A549 (cell line): ENCODE measurements around the gene AAK1. TPM values are rescaled to one million over a fixed set of nuclear protein-coding genes. Genes with fewer than 3 reads are reported as not detected.

Experiments
- ATAC-seq, 2 experiments: fragments of 200-7000 bp in 1 of 2; fragments of >200 bp in 1 of 2; cut with Nextera tagmentation in 1 of 2; cut with Tn5 transposase in 1 of 2; 3 replicates each; pipeline versions ENCODE4 v1.8.0 to v1.9.1; 2018 to 2020; ENCODE audit warnings: mild to moderate bottlenecking in 1 of 2, moderate library complexity in 1 of 2
- CTCF ChIA-PET: fragments of 300-600 bp; sonication (Branson Sonifier 250); formaldehyde crosslinking; extraction: SDS; loops from one replicate; lab custom pipeline; 2021; ENCODE audit warnings: antibody characterized with exemption, inconsistent platforms; lab: Yijun Ruan, JAX
- POLR2A ChIA-PET: fragments of 350-600 bp; formaldehyde crosslinking; extraction: SDS; loops from one replicate; lab custom pipeline; 2021; ENCODE audit warnings: antibody characterized with exemption, inconsistent platforms; lab: Yijun Ruan, JAX
- DNase-seq, 2 experiments: peaks; one replicate each; pipeline versions ENCODE4 v3.0.0 to v3.0.0-alpha.2; 2011 to 2016; ENCODE audit warnings: low read depth in 1 of 2, low spot score in 1 of 2
- FAIRE-seq: peaks from 2 replicates; lab custom pipeline; 2011; peaks lifted over from hg19 to GRCh38; lab: Jason Lieb, UNC
- H3K27ac ChIP-seq, 2 experiments: fragments of >200 bp; sonication (Bioruptor Twin); formaldehyde crosslinking; 3 replicates each; pipeline ENCODE4 v1.5.1; 2016 to 2017
- H3K4me1 ChIP-seq: fragments of >200 bp; sonication (Bioruptor Twin); formaldehyde crosslinking; 3 replicates; pipeline ENCODE4 v1.6.1; 2016
- H3K4me2 ChIP-seq: fragments of >200 bp; sonication (Bioruptor Twin); formaldehyde crosslinking; 3 replicates; pipeline ENCODE4 v1.6.1; 2016
- H3K4me3 ChIP-seq: fragments of >200 bp; sonication (Bioruptor Twin); formaldehyde crosslinking; 3 replicates; pipeline ENCODE4 v1.5.1; 2016
- H3K9me3 ChIP-seq: fragments of >200 bp; sonication (Bioruptor Twin); formaldehyde crosslinking; 3 replicates; pipeline ENCODE4 v1.6.1; 2016
- ATOH8 ChIP-seq: fragments of 250-450 bp; sonication (Bioruptor Pico); IDR thresholded peaks from 2 replicates; pipeline ENCODE4 v1.5.0; 2020; ENCODE audit warnings: low read depth, mild to moderate bottlenecking, moderate library complexity
- CBX2 ChIP-seq: fragments of 200-600 bp; sonication (generic); IDR thresholded peaks from 2 replicates; pipeline ENCODE4 v1.6.1; 2016; ENCODE audit warnings: low read depth, mild to moderate bottlenecking, borderline replicate concordance
- CBX8 ChIP-seq: fragments of 200-600 bp; sonication (generic); IDR thresholded peaks from 2 replicates; pipeline ENCODE4 v1.6.1; 2016
- CHD2 ChIP-seq: fragments of 150-350 bp; IDR thresholded peaks from 2 replicates; pipeline ENCODE4 v1.6.1; 2014; ENCODE audit warnings: low read length; ENCODE audit not compliant: partially characterized antibody
- EHF ChIP-seq: fragments of 250-450 bp; sonication (Bioruptor Pico); IDR thresholded peaks from 2 replicates; pipeline ENCODE4 v1.5.0; 2020; ENCODE audit warnings: mild to moderate bottlenecking
- EHMT2 ChIP-seq: fragments of 200-600 bp; sonication (generic); IDR thresholded peaks from 2 replicates; pipeline ENCODE4 v1.6.1; 2016; ENCODE audit warnings: antibody characterized with exemption, low read depth, mild to moderate bottlenecking, moderate library complexity
- ELK1 ChIP-seq: fragments of 150-350 bp; IDR thresholded peaks from 2 replicates; pipeline ENCODE4 v1.6.1; 2014; ENCODE audit warnings: low read depth, mild to moderate bottlenecking, low read length
- HES2 ChIP-seq: fragments of >200 bp; sonication (Bioruptor Twin); formaldehyde crosslinking; IDR thresholded peaks from 2 replicates; pipeline ENCODE4 v1.6.1; 2016
- JUN ChIP-seq, 2 experiments: fragments of >200 bp; sonication (Bioruptor Twin); formaldehyde crosslinking; IDR thresholded peaks; 2 replicates in 1 of 2; 3 replicates in 1 of 2; pipeline ENCODE4 v1.6.1; 2016 to 2017
- KDM5A ChIP-seq: fragments of 200-600 bp; sonication (generic); IDR thresholded peaks from 2 replicates; pipeline ENCODE4 v1.6.1; 2016; ENCODE audit warnings: antibody characterized with exemption, mild to moderate bottlenecking
- MAFK ChIP-seq: fragments of 450-650 bp; IDR thresholded peaks from 2 replicates; pipeline ENCODE4 v1.6.1; 2014; ENCODE audit not compliant: partially characterized antibody
- MYC ChIP-seq: IDR thresholded peaks from 2 replicates; pipeline ENCODE4 v1.6.1; 2012; ENCODE audit warnings: mild to moderate bottlenecking, inconsistent platforms, low read length, improper control_type of control experiment, borderline replicate concordance
- NPAS2 ChIP-seq: fragments of 250-450 bp; sonication (Bioruptor Pico); IDR thresholded peaks from 2 replicates; pipeline ENCODE4 v1.8.0; 2022; ENCODE audit warnings: mild to moderate bottlenecking, moderate library complexity, borderline replicate concordance
- NR3C1 ChIP-seq: fragments of >200 bp; sonication (Bioruptor Twin); formaldehyde crosslinking; IDR thresholded peaks from 3 replicates; pipeline ENCODE4 v1.6.1; 2017
- PHF8 ChIP-seq: fragments of 200-600 bp; sonication (generic); IDR thresholded peaks from 2 replicates; pipeline ENCODE4 v1.6.1; 2016; ENCODE audit warnings: low read depth, mild to moderate bottlenecking, antibody characterized with exemption, moderate library complexity, borderline replicate concordance
- RCOR1 ChIP-seq: fragments of 150-350 bp; IDR thresholded peaks from 2 replicates; pipeline ENCODE4 v1.6.1; 2014; ENCODE audit warnings: antibody characterized with exemption, low read length, low read depth
- REST ChIP-seq: fragments of 200-600 bp; sonication (generic); IDR thresholded peaks from 2 replicates; pipeline ENCODE4 v1.6.1; 2016; ENCODE audit warnings: antibody characterized with exemption, mild to moderate bottlenecking, moderate library complexity
- RFX5 ChIP-seq: fragments of 450-650 bp; IDR thresholded peaks from 2 replicates; pipeline ENCODE4 v1.7.1; 2014; ENCODE audit warnings: antibody characterized with exemption, mild to moderate bottlenecking, moderate library complexity
- RNF2 ChIP-seq: fragments of 200-600 bp; sonication (generic); IDR thresholded peaks from 2 replicates; pipeline ENCODE4 v1.6.1; 2016; ENCODE audit warnings: low read depth, mild to moderate bottlenecking, antibody characterized with exemption, moderate library complexity, borderline replicate concordance
- SREBF2 ChIP-seq: fragments of 450-650 bp; IDR thresholded peaks from 2 replicates; pipeline ENCODE4 v1.6.1; 2014; ENCODE audit warnings: mild to moderate bottlenecking, moderate library complexity
- TP53 ChIP-seq: fragments of 250-450 bp; sonication (Bioruptor Pico); IDR thresholded peaks from 2 replicates; pipeline ENCODE4 v1.5.0; 2021; ENCODE audit warnings: mild to moderate bottlenecking, moderate library complexity
- USF2 ChIP-seq: fragments of 450-650 bp; IDR thresholded peaks from 2 replicates; pipeline ENCODE4 v1.6.1; 2014; ENCODE audit warnings: antibody characterized with exemption
- ZC3H11A ChIP-seq: fragments of 450-650 bp; IDR thresholded peaks from 2 replicates; pipeline ENCODE4 v1.6.1; 2014; ENCODE audit warnings: antibody characterized with exemption, mild to moderate bottlenecking
- ZFP36 ChIP-seq: fragments of 450-650 bp; IDR thresholded peaks from 2 replicates; pipeline ENCODE4 v1.6.1; 2014; ENCODE audit warnings: borderline replicate concordance; ENCODE audit not compliant: partially characterized antibody
- WGBS: methylation state at CpG from one replicate; pipeline ENCODE4 v1.1.6; 2017; ENCODE audit errors: missing lambda C conversion rate; 5-methylcytosine and 5-hydroxymethylcytosine counted together
- polyA plus RNA-seq, 4 experiments: library from polyadenylated mRNA; depleted of rRNA in 3 of 4; stranded (reverse); fragments of >200 nt; fragmentation: RNase III in 1 of 4; extraction: RNeasy Plus Mini Kit Qiagen cat#74134 plus additional on column Dnase treatment in 1 of 4; gene quantifications; 2 replicates in 3 of 4; 3 replicates in 1 of 4; pipeline ENCODE4 v1.2.3, GENCODE V29; 2011 to 2017

Gene AAK1
- polyA plus RNA-seq, 2 of the 4 experiments (the other 2 are of a cell fraction): 15.9 to 25.7 TPM

GRCh38 chr2:69682525-69682924 is 39.0 kb upstream of the AAK1 start:
- Histone ChIP-seq H3K4me3 (no peak overlapping the region), H3K4me1 (peaks cover 34% of the 10 kb centered on the region), H3K9me3 (no peaks in the 10 kb centered on the region), H3K27ac (no peak overlapping the region), H3K4me2 (peak overlapping the region; percentile 63)
- FAIRE-seq (no peak), DNase-seq (no peak), ATAC-seq (no peak)
- POLR2A ChIA-PET: interaction anchor here (1.0 kb wide), 1 partner anchor 30 kb away, joined by 3 read pairs; no protein-coding TSS in a partner anchor
- CTCF ChIA-PET: interaction anchor here (1.9 to 2.0 kb wide), 2 partner anchors 32 to 117 kb away, joined by 9 to 11 read pairs; no protein-coding TSS in a partner anchor
- TF ChIP-seq ATOH8 (CRISPR knock-in tag) (no peak), SREBF2 (no peak), EHF (CRISPR knock-in tag) (no peak), ZFP36 (no peak), HES2 (no peak), CBX2 (no peak), CHD2 (no peak), CBX8 (no peak), NPAS2 (CRISPR knock-in tag) (no peak)
- 82% methylated on average over 1 of the region's 1 CpG for whole genome bisulfite sequencing

- POLR2A ChIA-PET: no interaction called here
- ATAC-seq: no peak
These were observed 36.6 kb upstream of the AAK1 start for GRCh38 chr2:69680001-69680675.

More at GRCh38 chr2:69680001-69680675, 36.6 kb upstream of the AAK1 start:
- FAIRE-seq: no peak
- Histone ChIP-seq H3K4me3 (no peak overlapping the region), H3K27ac (no peak overlapping the region), H3K4me1 (peaks cover 38% of the 10 kb centered on the region), H3K4me2 (no peak overlapping the region), H3K9me3 (no peaks in the 10 kb centered on the region)
- no peak for DNase-seq
- WGBS: 94% methylated on average over 1 of the region's 1 CpG
- CTCF ChIA-PET: interaction anchor here (1.6 kb wide), 2 partner anchors 19 to 45 kb away, joined by 3 to 6 read pairs; no protein-coding TSS in a partner anchor
- no peak for TF ChIP-seq TP53 (CRISPR knock-in tag)
- no peak for TF ChIP-seq MAFK
- no peak for TF ChIP-seq ATOH8 (CRISPR knock-in tag)
- TF ChIP-seq JUN (IDR thresholded peaks at IDR 0.05): no peak
- TF ChIP-seq PHF8: no peak
- TF ChIP-seq ELK1: no peak
- TF ChIP-seq NR3C1: no peak
- no peak for TF ChIP-seq RCOR1
- no peak for TF ChIP-seq CBX2
- TF ChIP-seq RNF2: no peak
- no peak for TF ChIP-seq ZC3H11A
- TF ChIP-seq KDM5A: no peak
- no peak for TF ChIP-seq RFX5
- no peak for TF ChIP-seq MYC
- no peak for TF ChIP-seq EHMT2
- TF ChIP-seq REST: no peak
- TF ChIP-seq USF2: no peak
